Measurements from ENCODE around the gene IRS1. TPM values are rescaled to one million over a fixed set of nuclear protein-coding genes. Genes with fewer than 3 reads are reported as not detected.
A peak's percentile ranks its signal among the peaks of the same experiment; 100 is the strongest.

Gene IRS1
- total and polyA plus RNA-seq, 2 of the 4 experiments (the other 2 are of a cell fraction): 21.1 to 37.1 TPM

DNA sequence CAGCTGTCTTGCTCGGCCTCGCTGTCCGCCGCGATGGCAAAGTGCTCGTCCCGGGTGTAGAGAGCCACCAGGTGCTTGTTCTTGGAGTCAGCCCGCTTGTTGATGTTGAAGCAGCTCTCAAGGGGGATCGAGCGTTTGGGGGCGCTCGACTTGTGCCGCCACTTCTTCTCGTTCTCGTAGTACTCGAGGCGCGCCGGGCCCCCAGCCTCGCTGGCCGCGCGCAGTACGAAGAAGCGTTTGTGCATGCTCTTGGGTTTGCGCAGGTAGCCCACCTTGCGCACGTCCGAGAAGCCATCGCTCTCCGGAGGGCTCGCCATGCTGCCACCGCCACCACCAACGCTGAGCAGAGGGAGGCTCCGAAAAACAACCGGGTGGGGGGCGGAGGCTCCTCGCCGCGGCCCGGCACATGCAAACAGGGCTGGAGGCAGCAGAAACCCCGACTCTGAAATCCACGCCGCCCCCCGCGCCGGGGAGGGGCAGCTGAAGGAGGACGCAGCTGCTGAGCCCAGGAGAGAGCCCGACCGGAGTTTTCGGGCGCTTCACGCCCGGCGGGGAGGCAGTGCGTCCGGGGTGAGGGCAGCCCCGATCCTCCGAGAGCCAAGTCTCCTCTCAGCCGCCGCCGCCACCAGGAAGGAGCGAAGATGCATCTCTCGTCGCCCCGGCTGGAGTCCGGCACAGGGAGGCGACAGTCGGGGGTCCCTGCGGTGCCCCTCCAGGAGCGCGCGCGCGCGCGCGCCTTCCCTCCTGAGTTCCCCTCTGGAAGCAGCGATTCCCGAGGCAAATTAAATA, 1.0 kb downstream of the IRS1 start:
- DNase-seq (peak; percentile 55), ATAC-seq (ENCODE audit: low read depth) (no peak)
- peak overlapping the region; percentile 92 for H3K9ac ChIP-seq (ENCODE audit: low read depth, low read length)
- no peaks in the 10 kb centered on the region for H3K9me1 ChIP-seq (ENCODE audit: insufficient read depth, low read length)
- peak overlapping the region; percentile 97 for H3K23ac ChIP-seq (ENCODE audit: low read depth, low read length)
- H2BK15ac ChIP-seq (ENCODE audit: low read depth, low read length): peak overlapping the region; percentile 72; the same call in 1 of the 3 replicates
- H2BK120ac ChIP-seq (ENCODE audit: low read depth, low read length): peak overlapping the region; percentile 86
- peak overlapping the region; percentile 35 for H2AK5ac ChIP-seq (ENCODE audit: low read depth, low read length)
- H3K27ac ChIP-seq (ENCODE audit: insufficient read depth, low read length): peak overlapping the region; percentile 97
- peak overlapping the region; percentile 33; the same call in 1 of the 2 replicates for H2BK20ac ChIP-seq (ENCODE audit: low read depth, low read length)
- TF ChIP-seq CEBPB (IDR thresholded peaks at IDR 0.05; ENCODE audit: low read depth, low read length) (no peak), MXI1 (IDR thresholded peaks at IDR 0.05; ENCODE audit: borderline replicate concordance, low read depth, low read length) (no peak), POLR2A (IDR thresholded peaks at IDR 0.05; ENCODE audit: low read depth, low read length) (no peak)
- TF ChIP-seq, protein P1, sequence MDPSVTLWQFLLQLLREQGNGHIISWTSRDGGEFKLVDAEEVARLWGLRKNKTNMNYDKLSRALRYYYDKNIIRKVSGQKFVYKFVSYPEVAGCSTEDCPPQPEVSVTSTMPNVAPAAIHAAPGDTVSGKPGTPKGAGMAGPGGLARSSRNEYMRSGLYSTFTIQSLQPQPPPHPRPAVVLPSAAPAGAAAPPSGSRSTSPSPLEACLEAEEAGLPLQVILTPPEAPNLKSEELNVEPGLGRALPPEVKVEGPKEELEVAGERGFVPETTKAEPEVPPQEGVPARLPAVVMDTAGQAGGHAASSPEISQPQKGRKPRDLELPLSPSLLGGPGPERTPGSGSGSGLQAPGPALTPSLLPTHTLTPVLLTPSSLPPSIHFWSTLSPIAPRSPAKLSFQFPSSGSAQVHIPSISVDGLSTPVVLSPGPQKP (IDR thresholded peaks at IDR 0.05; ENCODE audit: borderline replicate concordance, low read depth, low read length): no peak
- TF ChIP-seq, protein P2, sequence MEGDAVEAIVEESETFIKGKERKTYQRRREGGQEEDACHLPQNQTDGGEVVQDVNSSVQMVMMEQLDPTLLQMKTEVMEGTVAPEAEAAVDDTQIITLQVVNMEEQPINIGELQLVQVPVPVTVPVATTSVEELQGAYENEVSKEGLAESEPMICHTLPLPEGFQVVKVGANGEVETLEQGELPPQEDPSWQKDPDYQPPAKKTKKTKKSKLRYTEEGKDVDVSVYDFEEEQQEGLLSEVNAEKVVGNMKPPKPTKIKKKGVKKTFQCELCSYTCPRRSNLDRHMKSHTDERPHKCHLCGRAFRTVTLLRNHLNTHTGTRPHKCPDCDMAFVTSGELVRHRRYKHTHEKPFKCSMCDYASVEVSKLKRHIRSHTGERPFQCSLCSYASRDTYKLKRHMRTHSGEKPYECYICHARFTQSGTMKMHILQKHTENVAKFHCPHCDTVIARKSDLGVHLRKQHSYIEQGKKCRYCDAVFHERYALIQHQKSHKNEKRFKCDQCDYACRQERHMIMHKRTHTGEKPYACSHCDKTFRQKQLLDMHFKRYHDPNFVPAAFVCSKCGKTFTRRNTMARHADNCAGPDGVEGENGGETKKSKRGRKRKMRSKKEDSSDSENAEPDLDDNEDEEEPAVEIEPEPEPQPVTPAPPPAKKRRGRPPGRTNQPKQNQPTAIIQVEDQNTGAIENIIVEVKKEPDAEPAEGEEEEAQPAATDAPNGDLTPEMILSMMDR (conservative IDR thresholded peaks at IDR 0.05; ENCODE audit: low read depth, low read length): 0 out of 2 replicates have a peak, but pooled peaks have one; percentile 4
- POLR2A ChIA-PET (ENCODE audit: unreplicated experiment): interaction anchor here (0.5 kb wide), 2 partner anchors 373 to 581 kb away, joined by 3 to 5 read pairs; no protein-coding TSS in a partner anchor
- H3K4ac ChIP-seq (ENCODE audit: low read depth, low read length): peak overlapping the region; percentile 89
- H3K9me3 ChIP-seq (ENCODE audit: control insufficient read depth, insufficient read depth, low read length): no peaks in the 10 kb centered on the region
- H4K20me1 ChIP-seq (ENCODE audit: insufficient read depth, low read length): peaks cover 17% of the 10 kb centered on the region
- peak overlapping the region; percentile 99 for H2BK5ac ChIP-seq (ENCODE audit: low read depth, low read length, poor library complexity, severe bottlenecking)
- dilution Hi-C loops (cut with HindIII; ENCODE audit: low sequenced_read_pairs, unreplicated experiment): no loop called here
- peak overlapping the region; percentile 99 for H3K14ac ChIP-seq (replicated peaks; ENCODE audit: low read depth, low read length)
- H3K56ac ChIP-seq (ENCODE audit: extremely low read depth, insufficient read depth, low read length): peak overlapping the region; percentile 91
- H3K4me3 ChIP-seq (ENCODE audit: insufficient read depth, low read depth, low read length): peak overlapping the region; percentile 78
- intact Hi-C loops (cut with micrococcal nuclease): loop anchor here (1.0 to 10.0 kb wide), 4 partner anchors 186 to 909 kb away; no protein-coding TSS in a partner anchor
- H3K4me2 ChIP-seq (ENCODE audit: low read depth, low read length): peak overlapping the region; percentile 85
- H4K5ac ChIP-seq (ENCODE audit: low read depth, low read length): peak overlapping the region; percentile 75
- H4K91ac ChIP-seq (ENCODE audit: insufficient read depth, low read depth, low read length): peak overlapping the region; percentile 91
- peaks cover 41% of the 10 kb centered on the region for H3K36me3 ChIP-seq (ENCODE audit: control insufficient read depth, insufficient read depth, low read length)
- CTCF ChIA-PET: interaction anchor here (0.6 to 1.2 kb wide), 2 partner anchors 332 to 910 kb away, joined by 3 read pairs; no protein-coding TSS in a partner anchor
- H3K27me3 ChIP-seq (ENCODE audit: control insufficient read depth, insufficient read depth, low read length): no peaks in the 10 kb centered on the region
- peaks cover 2% of the 10 kb centered on the region; the same call in 1 of the 2 replicates for H3K4me1 ChIP-seq (ENCODE audit: control insufficient read depth, insufficient read depth, low read length)
- 1% methylated on average over 46 of the region's 80 CpGs; no CpG with 5 or more reads in 1 of the 2 experiments for WGBS, 2 experiments (ENCODE audit: extremely low coverage in 2 of 2, insufficient read length in 1 of 2)
- H3K18ac ChIP-seq (ENCODE audit: low read depth, low read length): peak overlapping the region; percentile 80
- peak overlapping the region; percentile 98 for H2AK9ac ChIP-seq (replicated peaks; ENCODE audit: low read depth, low read length, poor library complexity)
- in situ Hi-C loops (cut with MboI; ENCODE audit: low sequenced_read_pairs): loop anchor here (5.0 to 25.0 kb wide), 6 partner anchors 144 to 1686 kb away; no protein-coding TSS in a partner anchor
- BruUV-seq (replicated peaks): no TSS peak
- peaks cover 4 to 16% of the 10 kb centered on the region in 2 experiments for H3K79me1 ChIP-seq (ENCODE audit: low read depth in 1 of 2, low read length in 2 of 2)
- H2AFZ ChIP-seq (replicated peaks; ENCODE audit: low read length, poor library complexity): peak overlapping the region; percentile 82
- peak overlapping the region; percentile 82 to 94; a peak in 3 of 4 replicates for H4K8ac ChIP-seq (ENCODE audit: low read depth in 2 of 2, low read length in 2 of 2)

Data from IMR-90 (cell line).